ENCODE results near the gene SIRT4. TPM values are rescaled to one million over a fixed set of nuclear protein-coding genes. Genes with fewer than 3 reads are reported as not detected.

Gene SIRT4
- total RNA-seq, 1 experiment from 2014 or later, result 1.9 TPM

DNA sequence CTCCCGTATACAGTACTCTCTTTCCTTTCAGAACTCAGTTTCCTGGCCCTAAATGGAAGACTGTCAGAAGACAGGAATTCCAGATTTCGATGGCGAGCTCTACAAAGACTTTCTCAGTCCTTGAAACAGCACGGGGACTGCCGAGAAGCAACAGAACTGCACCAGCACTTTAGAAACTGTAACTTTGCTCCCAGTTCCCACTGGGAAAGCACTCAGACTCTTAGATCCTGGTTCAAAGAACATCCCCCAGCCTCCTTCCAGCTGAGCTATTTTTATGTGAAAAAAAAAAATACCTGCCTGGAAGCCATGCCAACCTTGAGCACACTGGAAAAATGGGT, 38.4 kb upstream of the SIRT4 start:
- TF ChIP-seq EZH2phosphoT487 (IDR thresholded peaks at IDR 0.05; ENCODE audit: borderline replicate concordance, low read length) (no peak), EZH2 (IDR thresholded peaks at IDR 0.05; ENCODE audit: low read length, unreplicated experiment) (no peak)
- TF ChIP-seq, protein P1, sequence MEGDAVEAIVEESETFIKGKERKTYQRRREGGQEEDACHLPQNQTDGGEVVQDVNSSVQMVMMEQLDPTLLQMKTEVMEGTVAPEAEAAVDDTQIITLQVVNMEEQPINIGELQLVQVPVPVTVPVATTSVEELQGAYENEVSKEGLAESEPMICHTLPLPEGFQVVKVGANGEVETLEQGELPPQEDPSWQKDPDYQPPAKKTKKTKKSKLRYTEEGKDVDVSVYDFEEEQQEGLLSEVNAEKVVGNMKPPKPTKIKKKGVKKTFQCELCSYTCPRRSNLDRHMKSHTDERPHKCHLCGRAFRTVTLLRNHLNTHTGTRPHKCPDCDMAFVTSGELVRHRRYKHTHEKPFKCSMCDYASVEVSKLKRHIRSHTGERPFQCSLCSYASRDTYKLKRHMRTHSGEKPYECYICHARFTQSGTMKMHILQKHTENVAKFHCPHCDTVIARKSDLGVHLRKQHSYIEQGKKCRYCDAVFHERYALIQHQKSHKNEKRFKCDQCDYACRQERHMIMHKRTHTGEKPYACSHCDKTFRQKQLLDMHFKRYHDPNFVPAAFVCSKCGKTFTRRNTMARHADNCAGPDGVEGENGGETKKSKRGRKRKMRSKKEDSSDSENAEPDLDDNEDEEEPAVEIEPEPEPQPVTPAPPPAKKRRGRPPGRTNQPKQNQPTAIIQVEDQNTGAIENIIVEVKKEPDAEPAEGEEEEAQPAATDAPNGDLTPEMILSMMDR (conservative IDR thresholded peaks at IDR 0.05; ENCODE audit: low read depth, low read length), result no peak
- Histone ChIP-seq H3K9me3 (ENCODE audit: low read length) (no peaks in the 10 kb centered on the region), H4K20me1 (ENCODE audit: low read length) (peaks cover 12% of the 10 kb centered on the region; the same call in 1 of the 2 replicates), H3K9me2 (replicated peaks; ENCODE audit: low read length) (no peaks in the 10 kb centered on the region), H3K4me3 (ENCODE audit: low read length) (peak overlapping the region; percentile 91), H2AFZ (ENCODE audit: low read length) (no peak overlapping the region), H3F3A (ENCODE audit: low read length, unreplicated experiment) (peaks cover 11% of the 10 kb centered on the region), H3K9ac (ENCODE audit: low read length) (peak overlapping the region; percentile 94), H3K27ac (ENCODE audit: low read length) (peak overlapping the region; percentile 91), H3K79me2 (ENCODE audit: low read length) (peaks cover 68% of the 10 kb centered on the region), H3K36me3 (ENCODE audit: low read depth, low read length) (peaks cover 32% of the 10 kb centered on the region), H3K4me2 (ENCODE audit: low read length) (peak overlapping the region; percentile 96), H3K27me3 (ENCODE audit: low read length) (no peaks in the 10 kb centered on the region), H3K4me1 (ENCODE audit: insufficient read depth, low read length) (peaks cover 46% of the 10 kb centered on the region)
- ATAC-seq, result no peak
- intact Hi-C loops (cut with micrococcal nuclease), result loop anchor here (1.0 kb wide), 1 partner anchor 28 kb away; the partner anchor contains the start of gene RNU4-2
- CTCF ChIA-PET, result interaction anchor here (0.7 to 6.5 kb wide), 3 partner anchors 26 to 35 kb away, joined by 3 to 142 read pairs (median 3); no protein-coding TSS in a partner anchor
- BruUV-seq (replicated peaks), result no TSS peak
- POLR2A ChIA-PET (ENCODE audit: unreplicated experiment), result interaction anchor here (0.5 to 3.3 kb wide), 9 partner anchors 16 to 1320 kb away, joined by 3 to 52 read pairs (median 8); partner anchors contain the start of gene RPLP0
- DNase-seq, result no peak

DNA sequence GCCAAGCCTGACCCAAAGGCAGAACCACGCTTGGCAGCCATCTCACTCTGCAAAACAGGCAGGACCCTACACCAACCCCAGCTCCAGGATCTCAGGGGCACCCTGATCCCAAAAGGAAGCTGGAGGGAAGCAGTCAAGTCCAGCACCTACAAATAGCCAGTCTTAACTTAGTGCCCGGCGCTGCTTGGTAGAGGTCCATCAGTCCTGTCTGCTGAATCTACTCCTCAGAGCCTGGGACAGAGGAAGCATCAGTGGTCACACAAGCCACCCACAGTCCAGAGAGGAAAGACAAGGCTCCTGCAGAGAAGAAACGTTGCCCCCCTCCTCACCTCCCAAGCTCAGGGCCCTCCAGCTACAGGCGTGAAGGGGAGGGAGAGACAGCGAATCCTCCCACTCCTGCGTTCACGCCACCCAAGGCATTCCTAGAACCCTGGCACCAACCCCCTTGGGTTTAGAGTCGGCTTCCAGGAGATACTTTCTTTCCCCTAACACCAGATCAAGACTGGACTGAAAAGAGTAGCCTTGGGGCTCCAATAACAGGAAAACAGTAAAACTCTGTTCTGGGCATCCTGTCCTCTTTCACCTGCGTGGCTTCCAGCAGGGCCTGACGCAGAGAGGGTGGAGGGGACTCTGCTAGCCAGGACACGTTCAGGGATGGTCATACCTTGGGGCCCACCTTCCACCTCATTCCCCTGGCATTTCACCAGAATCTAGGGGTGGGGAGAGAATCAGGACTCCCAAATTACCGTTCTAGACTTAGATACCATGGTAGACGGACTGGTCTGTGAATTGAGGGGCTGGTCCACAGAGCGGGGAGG, 37.8 kb upstream of the SIRT4 start:
- peak overlapping the region; percentile 91 for H3K27ac ChIP-seq (ENCODE audit: low read length)
- no peaks in the 10 kb centered on the region for H3K27me3 ChIP-seq (ENCODE audit: low read length)
- ATAC-seq (peak; percentile 11), DNase-seq (peak; percentile 79)
- TSS peak; percentile 31 for BruUV-seq (replicated peaks)
- H3K4me2 ChIP-seq (ENCODE audit: low read length), result peak overlapping the region; percentile 96
- no peak overlapping the region for H2AFZ ChIP-seq (ENCODE audit: low read length)
- ChIA-PET POLR2A (ENCODE audit: unreplicated experiment) (interaction anchor here (0.5 to 3.3 kb wide), 10 partner anchors 16 to 1319 kb away, joined by 3 to 73 read pairs (median 6); partner anchors contain the start of genes RNU4-2 and RPLP0), CTCF (interaction anchor here (0.7 to 6.5 kb wide), 4 partner anchors 26 to 35 kb away, joined by 3 to 142 read pairs (median 6); no protein-coding TSS in a partner anchor)
- H3K9ac ChIP-seq (ENCODE audit: low read length), result peak overlapping the region; percentile 94
- no peaks in the 10 kb centered on the region for H3K9me2 ChIP-seq (replicated peaks; ENCODE audit: low read length)
- H3K4me3 ChIP-seq (ENCODE audit: low read length), result peak overlapping the region; percentile 91
- intact Hi-C loops (cut with micrococcal nuclease), result loop anchor here (1.0 kb wide), 1 partner anchor 27 kb away; the partner anchor contains the start of gene RNU4-2
- peaks cover 11% of the 10 kb centered on the region for H3F3A ChIP-seq (ENCODE audit: low read length, unreplicated experiment)
- peaks cover 11% of the 10 kb centered on the region; the same call in 1 of the 2 replicates for H4K20me1 ChIP-seq (ENCODE audit: low read length)
- H3K9me3 ChIP-seq (ENCODE audit: low read length), result no peaks in the 10 kb centered on the region
- peaks cover 40% of the 10 kb centered on the region for H3K4me1 ChIP-seq (ENCODE audit: insufficient read depth, low read length)
- TF ChIP-seq EZH2 (IDR thresholded peaks at IDR 0.05; ENCODE audit: low read length, unreplicated experiment) (no peak), EZH2phosphoT487 (IDR thresholded peaks at IDR 0.05; ENCODE audit: borderline replicate concordance, low read length) (no peak)
- TF ChIP-seq, protein P1 (conservative IDR thresholded peaks at IDR 0.05; ENCODE audit: low read depth, low read length), result no peak
- H3K36me3 ChIP-seq (ENCODE audit: low read depth, low read length), result peaks cover 31% of the 10 kb centered on the region
- peaks cover 62% of the 10 kb centered on the region for H3K79me2 ChIP-seq (ENCODE audit: low read length)

Measured in PC-3 (cell line).